Uterus (tissue), 4 donors: ENCODE measurements around the gene CSNK2A1. TPM values are rescaled to one million over a fixed set of nuclear protein-coding genes. Genes with fewer than 3 reads are reported as not detected.
"Not testable (repeated sequence)": the region's sequence is repeated elsewhere in the genome, so short reads cannot be mapped to it uniquely, and the experiment has no call there.

ENCODE experiments used
- DNase-seq, 2 donors: peaks; one replicate each; pipeline ENCODE4 v3.0.0-alpha.2; 2019 to 2020
- H3K27ac ChIP-seq, 2 donors: fragments of 200-600 bp; sonication (generic); 1 replicate in 1 of 2; 2 replicates in 1 of 2; pipeline ENCODE4 v1.5.1; 2016 to 2018
- H3K27me3 ChIP-seq, 2 donors: fragments of 200-600 bp; sonication (generic); one replicate each; pipeline ENCODE4 v1.5.1; 2018 to 2019; ENCODE audit warnings: control low read depth in 1 of 2
- H3K36me3 ChIP-seq, 2 donors: fragments of 200-600 bp; sonication (generic); one replicate each; pipeline ENCODE4 v1.5.1; 2019; ENCODE audit warnings: control low read depth in 1 of 2
- H3K4me1 ChIP-seq, 2 donors: fragments of 200-600 bp; sonication (generic); one replicate each; pipeline ENCODE4 v1.5.1; 2018 to 2019; ENCODE audit warnings: control low read depth in 1 of 2
- H3K4me3 ChIP-seq, 2 donors: fragments of 200-600 bp; sonication (generic); 1 replicate in 1 of 2; 2 replicates in 1 of 2; pipeline ENCODE4 v1.5.1; 2018 to 2019; ENCODE audit warnings: mild to moderate bottlenecking in 1 of 2
- H3K9me3 ChIP-seq, 2 donors: fragments of 200-600 bp; sonication (generic); one replicate each; pipeline ENCODE4 v1.5.1; 2019; ENCODE audit warnings: control low read depth in 1 of 2
- CTCF ChIP-seq, 4 experiments: fragments of 200-600 bp in 2 of 4; fragments of 450-650 bp in 2 of 4; sonication (generic) in 2 of 4; IDR thresholded peaks; one replicate each; pipeline ENCODE4 v1.5.1; 2016 to 2019; ENCODE audit warnings: antibody characterized with exemption in 4 of 4, mild to moderate bottlenecking in 2 of 4, moderate library complexity in 1 of 4
- POLR2A ChIP-seq, 2 donors: fragments of 450-650 bp; IDR thresholded peaks; one replicate each; pipeline ENCODE4 v1.6.1; 2016; ENCODE audit warnings: antibody characterized with exemption in 2 of 2, mild to moderate bottlenecking in 1 of 2, moderate library complexity in 1 of 2
- intact Hi-C: fragments of 100-400 bp; cut with DNase I; formaldehyde crosslinking; loops from one replicate; pipeline ENCODE4 v1.15.1; 2023; ENCODE audit warnings: low total_unique reads
- total RNA-seq, 4 donors: library from RNA; depleted of rRNA in 3 of 4; stranded (reverse); fragments of >200 nt in 3 of 4; gene quantifications; one replicate each; pipeline versions ENCODE4 v1.1.0 to v1.2.4, GENCODE V29; 2014 to 2023
- donor health status: DM: yes; HTN: yes; CAD: no.

Gene CSNK2A1
- total RNA-seq, 4 donors from 2014 or later = 48.2 to 207 (median 85.8) TPM

- Histone ChIP-seq H3K9me3 (no peaks in the 10 kb centered on the region), H3K27ac (peak overlapping the region; percentile 91 to 96), H3K36me3 (no peaks in the 10 kb centered on the region), H3K27me3 (no peaks in the 10 kb centered on the region), H3K4me3 (peak overlapping the region; percentile 55 to 85), H3K4me1 (peaks cover 0 to 8% of the 10 kb centered on the region in 2 donors)
- TF ChIP-seq CTCF (IDR thresholded peaks at IDR 0.05) = no peak
- TF ChIP-seq POLR2A (IDR thresholded peaks at IDR 0.05) = no peak
- intact Hi-C loops = no loop called here
- DNase-seq = peak; percentile 41 to 53
Measured at GRCh38 chr20:461254-462198, 82.1 kb downstream of the CSNK2A1 start.

DNA sequence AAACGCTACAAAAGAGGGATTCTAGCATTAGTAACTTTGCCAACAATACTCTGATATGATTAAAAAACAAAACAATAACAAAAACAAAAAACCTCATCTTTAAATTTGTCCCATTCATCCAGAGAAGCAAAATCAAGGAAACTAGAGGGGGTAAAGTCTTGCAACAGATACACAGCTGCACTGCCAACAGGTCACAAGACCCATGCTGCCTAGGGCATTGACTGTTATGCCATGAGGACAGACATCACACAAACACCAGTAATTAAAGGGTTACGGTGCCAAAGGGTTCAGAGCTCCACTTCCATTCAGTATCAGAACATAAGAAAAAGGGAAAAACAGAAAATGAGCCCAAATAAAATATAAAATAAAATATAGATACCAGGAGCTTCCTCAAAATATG, 82.9 kb downstream of the CSNK2A1 start:
- TF ChIP-seq CTCF (IDR thresholded peaks at IDR 0.05) = no peak
- no peak for TF ChIP-seq POLR2A (IDR thresholded peaks at IDR 0.05)
- H3K27ac ChIP-seq = no peak overlapping the region
- intact Hi-C loops = no loop called here

DNA sequence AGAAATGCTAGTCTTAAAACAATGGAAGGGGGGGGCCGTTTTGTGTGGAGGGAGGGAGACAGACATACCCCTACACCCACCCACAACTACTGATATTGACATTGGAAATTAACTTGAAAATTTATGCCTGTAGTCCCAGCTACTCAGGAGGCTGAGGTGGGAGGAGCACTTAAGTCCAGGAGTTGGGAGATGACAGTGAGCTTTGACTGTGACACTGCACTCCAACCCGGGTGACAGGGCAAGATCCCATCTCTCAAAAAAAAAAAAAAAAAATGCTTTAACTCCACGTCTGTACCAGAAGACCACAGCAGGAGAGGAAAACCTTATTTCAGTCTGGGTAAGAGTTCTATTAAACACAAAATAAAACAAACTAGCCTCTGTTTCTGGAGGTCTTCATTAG, 83.4 kb downstream of the CSNK2A1 start:
- Histone ChIP-seq H3K9me3 (no peaks in the 10 kb centered on the region), H3K27me3 (no peaks in the 10 kb centered on the region), H3K4me1 (peaks cover 0 to 8% of the 10 kb centered on the region in 2 donors), H3K27ac (no peak overlapping the region), H3K36me3 (no peaks in the 10 kb centered on the region), H3K4me3 (no peak overlapping the region)
- intact Hi-C loops = no loop called here
- TF ChIP-seq CTCF (IDR thresholded peaks at IDR 0.05) (no peak), POLR2A (IDR thresholded peaks at IDR 0.05) (no peak)
- no peak for DNase-seq

More for the DNA sequence above, 82.9 kb downstream of the CSNK2A1 start:
- no peaks in the 10 kb centered on the region for H3K27me3 ChIP-seq
- H3K36me3 ChIP-seq = no peaks in the 10 kb centered on the region
- no peak for DNase-seq
- H3K9me3 ChIP-seq = no peaks in the 10 kb centered on the region
- H3K4me1 ChIP-seq = peaks cover 0 to 8% of the 10 kb centered on the region in 2 donors
- H3K4me3 ChIP-seq = peak overlapping the region in 1 of 2 donors; percentile 55

GRCh38 chr20:458776-459175, 84.8 kb downstream of the CSNK2A1 start:
- Histone ChIP-seq H3K4me1 (peaks cover 0 to 8% of the 10 kb centered on the region in 2 donors), H3K36me3 (no peaks in the 10 kb centered on the region), H3K27ac (peak overlapping the region in 1 of 2 donors; percentile 2), H3K9me3 (no peaks in the 10 kb centered on the region), H3K27me3 (no peaks in the 10 kb centered on the region), H3K4me3 (no peak overlapping the region)
- TF ChIP-seq POLR2A (IDR thresholded peaks at IDR 0.05) (no peak), CTCF (IDR thresholded peaks at IDR 0.05) (no peak)
- no peak for DNase-seq
- intact Hi-C loops = no loop called here

GRCh38 chr20:454951-455350, 88.6 kb downstream of the CSNK2A1 start:
- H3K27ac ChIP-seq = no peak overlapping the region
- no peaks in the 10 kb centered on the region for H3K27me3 ChIP-seq
- H3K4me1 ChIP-seq = peaks cover 0 to 8% of the 10 kb centered on the region in 2 donors
- no peaks in the 10 kb centered on the region for H3K9me3 ChIP-seq
- H3K36me3 ChIP-seq = no peaks in the 10 kb centered on the region
- no peak for DNase-seq
- H3K4me3 ChIP-seq = no peak overlapping the region
- intact Hi-C loops = no loop called here
- TF ChIP-seq POLR2A (IDR thresholded peaks at IDR 0.05) (no peak), CTCF (IDR thresholded peaks at IDR 0.05) (no peak)

DNA sequence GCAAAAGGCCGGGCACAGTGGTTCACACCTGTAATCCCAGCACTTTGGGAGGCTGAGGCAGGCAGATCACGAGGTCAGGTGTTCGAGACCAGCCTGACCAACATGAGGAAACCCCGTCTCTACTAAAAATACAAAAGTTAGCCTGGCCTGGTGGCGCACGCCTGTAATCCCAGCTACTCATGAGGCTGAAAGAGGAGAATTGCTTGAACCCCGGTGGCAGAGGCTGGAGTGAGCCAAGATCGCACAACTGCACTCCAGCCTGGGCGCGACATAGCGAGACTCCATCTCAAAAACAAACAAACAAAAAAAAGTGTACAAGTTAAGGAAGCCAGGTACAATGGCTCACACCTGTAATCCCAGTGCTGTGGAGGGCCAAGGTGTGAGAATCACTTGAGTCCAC, 91.6 kb downstream of the CSNK2A1 start:
- H3K27me3 ChIP-seq, H3K36me3 ChIP-seq, intact Hi-C loops, H3K4me3 ChIP-seq, H3K4me1 ChIP-seq, DNase-seq, H3K27ac ChIP-seq, H3K9me3 ChIP-seq: not testable (repeated sequence)
